Measurements from ENCODE around the gene MYRIP.

- TF ChIP-seq TAF1 (IDR thresholded peaks at IDR 0.05; ENCODE audit: borderline replicate concordance, insufficient read depth, low read length) = no peak
- TF ChIP-seq REST (IDR thresholded peaks at IDR 0.05; ENCODE audit: insufficient read depth in 1 of 2, low read depth in 2 of 2, low read length in 2 of 2) = no peak
- TF ChIP-seq SIN3A (IDR thresholded peaks at IDR 0.05; ENCODE audit: borderline replicate concordance, insufficient read depth, low read length) = no peak
- no peak for TF ChIP-seq POLR2AphosphoS5 (IDR thresholded peaks at IDR 0.05; ENCODE audit: low read depth, low read length)
- no peak for TF ChIP-seq FOXP2 (optimal IDR thresholded peaks at IDR 0.05; ENCODE audit: borderline replicate concordance, extremely low read depth, extremely low read length, insufficient read depth)
These were observed 381.8 kb downstream of the MYRIP start for GRCh38 chr3:40191251-40191650.

Measured in PFSK-1 (cell line).